ENCODE data around the gene HDAC10.

HDAC10 gene

DNA sequence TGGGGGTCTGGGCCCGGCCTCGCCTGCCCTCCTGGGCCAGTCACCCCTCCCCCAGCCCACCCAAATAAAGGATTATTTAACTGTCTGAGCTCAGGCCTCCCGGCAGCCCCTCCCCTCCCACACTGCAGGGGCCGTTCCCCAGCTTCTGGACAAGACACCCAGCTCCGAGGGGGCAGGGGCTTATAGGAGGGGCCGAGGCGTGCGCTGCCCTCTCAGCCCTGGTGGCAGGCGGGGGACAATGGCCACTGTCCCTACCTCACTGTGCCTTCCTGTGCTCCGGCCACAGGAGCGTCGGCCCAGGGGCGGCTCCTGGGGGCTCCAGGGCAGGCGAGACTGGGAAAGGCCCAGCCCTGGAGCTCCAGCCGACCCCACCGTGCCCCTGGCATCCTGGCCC lies 52.4 kb downstream of the HDAC10 start:
- DNase-seq = no peak

GRCh38 chr22:50197856-50198623 lies 53.0 kb downstream of the HDAC10 start:
- no peak for DNase-seq

GRCh38 chr22:50197000-50197800 lies 53.9 kb downstream of the HDAC10 start:
- DNase-seq = no peak

GRCh38 chr22:50196256-50196655 lies 54.8 kb downstream of the HDAC10 start:
- DNase-seq = no peak

Measured in NCI-H1092 (cell line).